ENCODE measurements around the gene FLT1. TPM values are rescaled to one million over a fixed set of nuclear protein-coding genes. Genes with fewer than 3 reads are reported as not detected.

The FLT1 gene
- total RNA-seq, 2 experiments from 2014 or later, result 1.6 to 2.5 TPM

GRCh38 chr13:28375250-28375930 lies 119.5 kb downstream of the FLT1 start:
- no peaks in the 10 kb centered on the region for H3K9me2 ChIP-seq (ENCODE audit: insufficient read depth, low read length)
- no peaks in the 10 kb centered on the region for H3K9me3 ChIP-seq (ENCODE audit: low read length)
- no peaks in the 10 kb centered on the region for H3K36me3 ChIP-seq (ENCODE audit: insufficient read depth, low read length)
- H3K4me2 ChIP-seq (ENCODE audit: low read length), result no peak overlapping the region
- no peak overlapping the region for H3K4me3 ChIP-seq (ENCODE audit: low read depth, low read length, poor library complexity, severe bottlenecking)
- BruUV-seq (replicated peaks), result no TSS peak
- no peak overlapping the region for H3K27ac ChIP-seq (ENCODE audit: low read depth, low read length, poor library complexity, severe bottlenecking)
- TF ChIP-seq CTCF (conservative IDR thresholded peaks at IDR 0.05; ENCODE audit: low read length) (no peak), EZH2phosphoT487 (IDR thresholded peaks at IDR 0.05; ENCODE audit: borderline replicate concordance, low read depth, low read length) (no peak)
- no peaks in the 10 kb centered on the region for H3K79me2 ChIP-seq (ENCODE audit: insufficient read depth, low read depth, low read length)
- ChIA-PET CTCF (ENCODE audit: unreplicated experiment) (no interaction called here), POLR2A (no interaction called here)
- DNase-seq (ENCODE audit: low spot score), result no peak
- H2AFZ ChIP-seq (ENCODE audit: low read length), result no peak overlapping the region
- no peaks in the 10 kb centered on the region for H4K20me1 ChIP-seq (ENCODE audit: insufficient read depth, low read length)
- intact Hi-C loops (cut with micrococcal nuclease; ENCODE audit: unreplicated experiment), result no loop called here
- H3K4me1 ChIP-seq (ENCODE audit: insufficient read depth, low read length, poor library complexity, severe bottlenecking), result no peaks in the 10 kb centered on the region

- Histone ChIP-seq H3K4me2 (ENCODE audit: low read length) (no peak overlapping the region), H3K4me1 (ENCODE audit: insufficient read depth, low read length, poor library complexity, severe bottlenecking) (no peaks in the 10 kb centered on the region), H3K9me2 (ENCODE audit: insufficient read depth, low read length) (no peaks in the 10 kb centered on the region), H3K36me3 (ENCODE audit: insufficient read depth, low read length) (no peaks in the 10 kb centered on the region), H3K4me3 (ENCODE audit: low read depth, low read length, poor library complexity, severe bottlenecking) (no peak overlapping the region), H3K79me2 (ENCODE audit: insufficient read depth, low read depth, low read length) (no peaks in the 10 kb centered on the region), H4K20me1 (ENCODE audit: insufficient read depth, low read length) (no peaks in the 10 kb centered on the region), H3K27ac (ENCODE audit: low read depth, low read length, poor library complexity, severe bottlenecking) (no peak overlapping the region), H3K9me3 (ENCODE audit: low read length) (no peaks in the 10 kb centered on the region), H2AFZ (ENCODE audit: low read length) (no peak overlapping the region)
- TF ChIP-seq CTCF (conservative IDR thresholded peaks at IDR 0.05; ENCODE audit: low read length), result no peak
- TF ChIP-seq EZH2phosphoT487 (IDR thresholded peaks at IDR 0.05; ENCODE audit: borderline replicate concordance, low read depth, low read length), result no peak
- ChIA-PET POLR2A (interaction anchor here (0.9 kb wide), 1 partner anchor 349 kb away, joined by 3 read pairs; no protein-coding TSS in a partner anchor), CTCF (ENCODE audit: unreplicated experiment) (no interaction called here)
- no peak for DNase-seq (ENCODE audit: low spot score)
- intact Hi-C loops (cut with micrococcal nuclease; ENCODE audit: unreplicated experiment), result no loop called here
- BruUV-seq (replicated peaks), result no TSS peak
These were observed 121.1 kb downstream of the FLT1 start for GRCh38 chr13:28373810-28374209.

DNA sequence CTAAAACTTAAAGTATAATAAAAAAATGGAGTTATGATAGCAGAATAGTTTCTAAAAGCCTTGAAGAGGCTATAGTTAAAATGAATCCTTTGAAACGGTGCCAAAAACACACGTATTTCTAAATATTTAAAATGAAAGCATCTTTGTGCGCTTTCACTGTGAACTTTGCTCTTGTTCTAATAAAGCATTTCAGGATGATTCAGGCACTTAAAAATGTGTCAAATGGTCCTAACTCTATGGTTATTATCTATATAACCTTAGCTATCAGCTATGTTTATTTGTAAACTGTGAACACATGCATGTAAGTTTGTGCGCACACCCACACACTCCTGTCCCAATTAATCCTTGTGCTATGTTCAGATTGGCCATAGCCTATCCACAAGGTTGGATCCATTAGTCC lies 124.5 kb downstream of the FLT1 start:
- Histone ChIP-seq H3K79me2 (ENCODE audit: insufficient read depth, low read depth, low read length) (no peaks in the 10 kb centered on the region), H3K36me3 (ENCODE audit: insufficient read depth, low read length) (no peaks in the 10 kb centered on the region), H3K4me3 (ENCODE audit: low read depth, low read length, poor library complexity, severe bottlenecking) (no peak overlapping the region), H3K9me3 (ENCODE audit: low read length) (no peaks in the 10 kb centered on the region), H2AFZ (ENCODE audit: low read length) (no peak overlapping the region), H3K4me1 (ENCODE audit: insufficient read depth, low read length, poor library complexity, severe bottlenecking) (no peaks in the 10 kb centered on the region), H4K20me1 (ENCODE audit: insufficient read depth, low read length) (no peaks in the 10 kb centered on the region), H3K9me2 (ENCODE audit: insufficient read depth, low read length) (no peaks in the 10 kb centered on the region), H3K27ac (ENCODE audit: low read depth, low read length, poor library complexity, severe bottlenecking) (no peak overlapping the region), H3K4me2 (ENCODE audit: low read length) (no peak overlapping the region)
- POLR2A ChIA-PET, result no interaction called here
- no TSS peak for BruUV-seq (replicated peaks)
- DNase-seq (ENCODE audit: low spot score), result no peak
- intact Hi-C loops (cut with micrococcal nuclease; ENCODE audit: unreplicated experiment), result no loop called here
- CTCF ChIA-PET (ENCODE audit: unreplicated experiment), result no interaction called here
- TF ChIP-seq EZH2phosphoT487 (IDR thresholded peaks at IDR 0.05; ENCODE audit: borderline replicate concordance, low read depth, low read length), result no peak
- TF ChIP-seq CTCF (conservative IDR thresholded peaks at IDR 0.05; ENCODE audit: low read length), result no peak

Data from OCI-LY7 (cell line).